NCI-H2081 treated with DMSO at 0.1 percent for 48 hours (cell line): ENCODE data around the gene HECA.
"Not testable (repeated sequence)": the region's sequence is repeated elsewhere in the genome, so short reads cannot be mapped to it uniquely, and the experiment has no call there.

Source experiments
- DNase-seq: peaks from one replicate; lab custom pipeline; 2025; lab: John Stamatoyannopoulos, UW

Gene HECA

GRCh38 chr6:139135578-139136545, 982 bp downstream of the HECA start:
- no peak for DNase-seq

- no peak for DNase-seq
Observed at GRCh38 chr6:139137706-139138105, 2.8 kb downstream of the HECA start.

GRCh38 chr6:139140854-139141253, 6.0 kb downstream of the HECA start:
- not testable (repeated sequence) for DNase-seq

- DNase-seq, result no peak
Observed at GRCh38 chr6:139142262-139142661, 7.4 kb downstream of the HECA start.

GRCh38 chr6:139143111-139143510, 8.2 kb downstream of the HECA start:
- DNase-seq, result no peak

GRCh38 chr6:139144490-139145085, 9.7 kb downstream of the HECA start:
- DNase-seq, result no peak

GRCh38 chr6:139145661-139146060, 10.8 kb downstream of the HECA start:
- no peak for DNase-seq

- no peak for DNase-seq
Observed at GRCh38 chr6:139146317-139146726, 11.4 kb downstream of the HECA start.

GRCh38 chr6:139147628-139148027, 12.7 kb downstream of the HECA start:
- no peak for DNase-seq

GRCh38 chr6:139148557-139149235, 13.8 kb downstream of the HECA start:
- no peak for DNase-seq

- DNase-seq, result no peak
Observed at GRCh38 chr6:139149383-139149782, 14.5 kb downstream of the HECA start.

GRCh38 chr6:139150920-139151319, 16.0 kb downstream of the HECA start:
- DNase-seq, result no peak

GRCh38 chr6:139151425-139152087, 16.7 kb downstream of the HECA start:
- no peak for DNase-seq

- DNase-seq, result no peak
Observed at GRCh38 chr6:139152088-139152891, 17.4 kb downstream of the HECA start.

GRCh38 chr6:139152892-139153271, 18.0 kb downstream of the HECA start:
- DNase-seq, result no peak

- DNase-seq, result no peak
Observed at GRCh38 chr6:139153855-139154254, 19.0 kb downstream of the HECA start.

- DNase-seq, result no peak
Observed at GRCh38 chr6:139154881-139155547, 20.1 kb downstream of the HECA start.

- no peak for DNase-seq
Observed at GRCh38 chr6:139156102-139156501, 21.2 kb downstream of the HECA start.

GRCh38 chr6:139156551-139156950, 21.7 kb downstream of the HECA start:
- DNase-seq, result no peak

- not testable (repeated sequence) for DNase-seq
Observed at GRCh38 chr6:139157086-139157485, 22.2 kb downstream of the HECA start.

- DNase-seq, result no peak
Observed at GRCh38 chr6:139159016-139159415, 24.1 kb downstream of the HECA start.
